Right cardiac atrium (tissue), 5 donors: ENCODE results near the gene CDH5. TPM values are rescaled to one million over a fixed set of nuclear protein-coding genes. Genes with fewer than 3 reads are reported as not detected.

Experiments
- ATAC-seq, 2 donors: fragments of 200-7000 bp; cut with Tn5 transposase; one replicate each; pipeline versions ENCODE4 v1.8.0 to v1.9.1; 2020; ENCODE audit warnings: moderate library complexity in 2 of 2, mild to moderate bottlenecking in 1 of 2
- DNase-seq, 3 donors: peaks; one replicate each; pipeline ENCODE4 v3.0.0-alpha.2; 2020
- H3K27ac ChIP-seq: one replicate; pipeline ENCODE4 v1.5.1; 2013; ENCODE audit warnings: mild to moderate bottlenecking, low read length, control low read depth, moderate library complexity
- H3K27me3 ChIP-seq: one replicate; pipeline ENCODE4 v1.6.1; 2013; ENCODE audit not compliant: control insufficient read depth, insufficient read depth
- H3K4me1 ChIP-seq: one replicate; pipeline ENCODE4 v1.6.1; 2013; ENCODE audit warnings: low read length; ENCODE audit not compliant: control insufficient read depth, insufficient read depth
- H3K4me3 ChIP-seq: one replicate; pipeline ENCODE4 v1.5.1; 2013; ENCODE audit warnings: low read length, control low read depth
- H3K9me3 ChIP-seq: one replicate; pipeline ENCODE4 v1.6.1; 2013; ENCODE audit warnings: low read length; ENCODE audit not compliant: control insufficient read depth
- WGBS: extraction: QIAGEN DNeasy Blood & Tissue Kit; methylation state at CpG from one replicate; pipeline ENCODE4 v1.1.7; 2013; 5-methylcytosine and 5-hydroxymethylcytosine counted together
- intact Hi-C, 4 donors: fragments of 100-400 bp; cut with DNase I; formaldehyde crosslinking; loops; one replicate each; pipeline versions ENCODE4 v1.11.0 to v1.14.0; 2022 to 2023
- polyA plus RNA-seq: library from polyadenylated mRNA; stranded (reverse); fragments of 200-250 nt; gene quantifications from one replicate; pipeline ENCODE4 v1.2.3, GENCODE V29; 2013
- total RNA-seq, 4 donors: library from RNA; stranded (reverse); fragmentation: NEBNext Ultra II Directional; extraction: Animal tissue kit (Norgen Biotek cat#: 25700); gene quantifications; one replicate each; pipeline ENCODE4 v1.2.1, GENCODE V29; 2021
- donor health status: healthy with polysubstance abuse.
- donor health status: DM: no; HTN: yes; CAD: no.
- donor health status: DM: no; HTN: no; CAD: no.
- donor health status: DM: no; HTN: yes; CAD: no; lungs with severe emphysema.
- donor health status: DM: yes; HTN: yes; CAD: no.

The CDH5 gene
- total and polyA plus RNA-seq, 5 donors: 22.9 to 47.0 (median 40.8) TPM

GRCh38 chr16:66375451-66375850, 9.0 kb downstream of the CDH5 start:
- DNase-seq (no peak), ATAC-seq (no peak)
- no peaks in the 10 kb centered on the region for H3K27me3 ChIP-seq
- H3K9me3 ChIP-seq: no peaks in the 10 kb centered on the region
- no peak overlapping the region for H3K4me3 ChIP-seq
- WGBS: 74% methylated on average over 9 of the region's 9 CpGs
- H3K4me1 ChIP-seq: peaks cover 5% of the 10 kb centered on the region
- H3K27ac ChIP-seq: no peak overlapping the region
- intact Hi-C loops: no loop called here

GRCh38 chr16:66376114-66376513, 9.6 kb downstream of the CDH5 start:
- Histone ChIP-seq H3K27me3 (no peaks in the 10 kb centered on the region), H3K27ac (peak overlapping the region; percentile 73), H3K4me1 (peaks cover 5% of the 10 kb centered on the region), H3K9me3 (no peaks in the 10 kb centered on the region), H3K4me3 (no peak overlapping the region)
- ATAC-seq (no peak), DNase-seq (no peak)
- WGBS: 68% methylated on average over 6 of the region's 6 CpGs
- intact Hi-C loops: no loop called here

GRCh38 chr16:66376577-66377305, 10.2 kb downstream of the CDH5 start:
- Histone ChIP-seq H3K27me3 (no peaks in the 10 kb centered on the region), H3K27ac (peak overlapping the region; percentile 73), H3K4me1 (peaks cover 7% of the 10 kb centered on the region), H3K4me3 (no peak overlapping the region), H3K9me3 (no peaks in the 10 kb centered on the region)
- 71% methylated on average over 10 of the region's 10 CpGs for WGBS
- ATAC-seq: peak in 1 of 2 donors; percentile 46
- intact Hi-C loops: no loop called here
- DNase-seq: no peak

GRCh38 chr16:66377324-66377723, 10.8 kb downstream of the CDH5 start:
- peak in 1 of 2 donors; percentile 25 for ATAC-seq
- Histone ChIP-seq H3K27me3 (no peaks in the 10 kb centered on the region), H3K4me3 (no peak overlapping the region), H3K27ac (peak overlapping the region; percentile 61), H3K4me1 (peaks cover 9% of the 10 kb centered on the region), H3K9me3 (no peaks in the 10 kb centered on the region)
- DNase-seq: no peak
- WGBS: 80% methylated on average over 3 of the region's 3 CpGs
- intact Hi-C loops: no loop called here

- DNase-seq: no peak
- no peaks in the 10 kb centered on the region for H3K27me3 ChIP-seq
- intact Hi-C loops: no loop called here
- H3K4me3 ChIP-seq: no peak overlapping the region
- no peak overlapping the region for H3K27ac ChIP-seq
- peaks cover 14% of the 10 kb centered on the region for H3K4me1 ChIP-seq
- ATAC-seq: no peak
- 76% methylated on average over 18 of the region's 18 CpGs for WGBS
- no peaks in the 10 kb centered on the region for H3K9me3 ChIP-seq
Observed at GRCh38 chr16:66378741-66379570, 12.5 kb downstream of the CDH5 start.

GRCh38 chr16:66379571-66379941, 13.1 kb downstream of the CDH5 start:
- Histone ChIP-seq H3K4me1 (peaks cover 14% of the 10 kb centered on the region), H3K4me3 (no peak overlapping the region), H3K27ac (no peak overlapping the region), H3K27me3 (no peaks in the 10 kb centered on the region), H3K9me3 (no peaks in the 10 kb centered on the region)
- DNase-seq (no peak), ATAC-seq (no peak)
- intact Hi-C loops: no loop called here
- 95% methylated on average over 3 of the region's 3 CpGs for WGBS

- no peak for DNase-seq
- no peaks in the 10 kb centered on the region for H3K27me3 ChIP-seq
- H3K4me1 ChIP-seq: peaks cover 14% of the 10 kb centered on the region
- no peaks in the 10 kb centered on the region for H3K9me3 ChIP-seq
- no peak for ATAC-seq
- H3K27ac ChIP-seq: no peak overlapping the region
- WGBS: 73% methylated on average over 3 of the region's 3 CpGs
- no peak overlapping the region for H3K4me3 ChIP-seq
- intact Hi-C loops: no loop called here
Observed at GRCh38 chr16:66380421-66380820, 13.9 kb downstream of the CDH5 start.

GRCh38 chr16:66381585-66382170, 15.2 kb downstream of the CDH5 start:
- intact Hi-C loops: no loop called here
- DNase-seq: no peak
- H3K9me3 ChIP-seq: no peaks in the 10 kb centered on the region
- 69% methylated on average over 5 of the region's 5 CpGs for WGBS
- no peak overlapping the region for H3K4me3 ChIP-seq
- H3K27me3 ChIP-seq: no peaks in the 10 kb centered on the region
- H3K4me1 ChIP-seq: peaks cover 14% of the 10 kb centered on the region
- no peak for ATAC-seq
- H3K27ac ChIP-seq: peak overlapping the region; percentile 79

- ATAC-seq (peak; percentile 66 to 88), DNase-seq (peak in 2 of 3 donors; percentile 50 to 59)
- intact Hi-C loops: no loop called here
- whole genome bisulfite sequencing: 59% methylated on average over 13 of the region's 13 CpGs
- H3K9me3 ChIP-seq: no peaks in the 10 kb centered on the region
- H3K27me3 ChIP-seq: no peaks in the 10 kb centered on the region
- H3K4me3 ChIP-seq: no peak overlapping the region
- H3K4me1 ChIP-seq: peaks cover 11% of the 10 kb centered on the region
- H3K27ac ChIP-seq: peak overlapping the region; percentile 79
Observed at GRCh38 chr16:66382171-66382965, 15.9 kb downstream of the CDH5 start.

GRCh38 chr16:66382966-66383299, 16.4 kb downstream of the CDH5 start:
- intact Hi-C loops: no loop called here
- DNase-seq (no peak), ATAC-seq (peak in 1 of 2 donors; percentile 70)
- H3K27ac ChIP-seq: peak overlapping the region; percentile 74
- H3K4me3 ChIP-seq: no peak overlapping the region
- 42% methylated on average over 3 of the region's 3 CpGs for WGBS
- peaks cover 11% of the 10 kb centered on the region for H3K4me1 ChIP-seq
- no peaks in the 10 kb centered on the region for H3K27me3 ChIP-seq
- H3K9me3 ChIP-seq: no peaks in the 10 kb centered on the region
